ENCODE data around the gene SYT1. TPM values are rescaled to one million over a fixed set of nuclear protein-coding genes. Genes with fewer than 3 reads are reported as not detected.

Gene SYT1
- total RNA-seq, 1 experiment from 2014 or later = 12.9 TPM

DNA sequence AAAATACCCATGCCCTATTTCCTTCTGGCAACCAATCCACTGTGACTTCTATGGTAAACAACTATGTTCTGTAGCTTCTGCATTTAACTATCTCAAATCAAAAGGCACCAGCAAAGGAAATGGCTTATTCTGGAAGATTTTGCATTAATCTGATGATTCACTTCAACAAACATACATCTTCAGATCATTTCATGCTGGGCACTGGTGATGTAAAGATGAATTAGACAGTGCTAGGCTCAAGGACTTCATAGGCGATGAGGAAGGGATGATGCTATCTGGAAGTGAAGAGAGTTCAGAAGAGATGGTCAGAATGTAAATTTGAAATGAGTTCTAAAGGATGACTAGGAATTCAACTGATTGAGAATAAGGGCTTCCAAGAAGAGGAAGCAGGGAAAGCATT lies 462.9 kb downstream of the SYT1 start:
- no peak for DNase-seq (ENCODE audit: extremely low read depth, low read depth)

DNA sequence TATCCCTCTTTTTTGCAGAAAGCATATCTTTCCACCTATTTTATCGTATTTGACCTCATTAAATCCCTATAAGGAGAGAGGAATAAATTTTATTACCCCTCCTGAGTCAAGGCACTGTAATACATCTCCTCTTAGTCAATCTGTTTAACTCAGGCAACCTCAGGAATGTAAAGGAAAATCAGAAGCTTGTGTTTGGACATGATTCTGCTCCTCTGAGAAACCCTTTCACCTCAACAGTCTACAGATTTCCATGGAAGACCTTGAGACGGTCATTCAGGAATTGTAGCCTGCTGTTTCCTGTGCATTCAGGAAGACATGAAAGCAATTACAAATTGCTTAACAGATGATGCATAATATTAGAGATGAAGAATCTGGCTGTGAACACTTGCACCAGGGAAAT lies 465.4 kb downstream of the SYT1 start:
- no peak for DNase-seq (ENCODE audit: extremely low read depth, low read depth)

DNA sequence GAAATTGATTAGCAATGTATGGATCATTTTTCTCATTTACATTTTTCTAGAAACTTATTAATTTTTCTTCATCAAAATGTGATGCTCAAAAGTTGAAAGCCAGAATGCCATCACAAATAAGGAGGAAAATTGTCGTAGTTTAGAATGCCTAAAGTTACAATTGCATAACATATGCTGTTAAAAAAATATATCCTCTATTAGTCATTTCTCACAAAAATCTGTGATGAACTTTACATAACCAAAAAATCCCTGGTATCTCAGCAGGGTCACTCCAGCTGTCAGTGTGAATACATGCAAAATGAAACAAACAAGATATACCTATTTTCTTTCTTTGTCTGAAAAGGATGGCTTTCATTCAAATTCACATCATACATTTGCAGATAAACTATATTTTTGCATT lies 467.3 kb downstream of the SYT1 start:
- no peak for DNase-seq (ENCODE audit: extremely low read depth, low read depth)

DNA sequence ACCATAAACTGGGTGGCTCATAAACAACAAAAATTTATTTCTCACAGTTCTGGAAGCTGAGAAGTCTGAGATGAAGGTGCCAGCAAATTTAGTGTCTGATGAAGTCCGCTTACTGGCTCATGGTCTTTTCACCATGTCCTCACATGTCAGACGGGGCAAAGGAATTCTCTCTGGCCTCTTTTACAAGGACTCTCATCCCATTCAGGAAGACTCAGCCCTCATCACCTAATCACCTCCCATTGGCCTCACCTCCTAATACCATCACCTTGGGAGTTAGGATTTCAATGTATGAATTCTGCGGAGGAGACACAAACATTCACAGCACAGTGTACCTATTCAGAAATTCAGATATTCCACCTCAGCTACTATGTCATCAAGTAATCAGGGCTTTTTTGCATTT lies 468.6 kb downstream of the SYT1 start:
- no peak for DNase-seq (ENCODE audit: extremely low read depth, low read depth)

DNA sequence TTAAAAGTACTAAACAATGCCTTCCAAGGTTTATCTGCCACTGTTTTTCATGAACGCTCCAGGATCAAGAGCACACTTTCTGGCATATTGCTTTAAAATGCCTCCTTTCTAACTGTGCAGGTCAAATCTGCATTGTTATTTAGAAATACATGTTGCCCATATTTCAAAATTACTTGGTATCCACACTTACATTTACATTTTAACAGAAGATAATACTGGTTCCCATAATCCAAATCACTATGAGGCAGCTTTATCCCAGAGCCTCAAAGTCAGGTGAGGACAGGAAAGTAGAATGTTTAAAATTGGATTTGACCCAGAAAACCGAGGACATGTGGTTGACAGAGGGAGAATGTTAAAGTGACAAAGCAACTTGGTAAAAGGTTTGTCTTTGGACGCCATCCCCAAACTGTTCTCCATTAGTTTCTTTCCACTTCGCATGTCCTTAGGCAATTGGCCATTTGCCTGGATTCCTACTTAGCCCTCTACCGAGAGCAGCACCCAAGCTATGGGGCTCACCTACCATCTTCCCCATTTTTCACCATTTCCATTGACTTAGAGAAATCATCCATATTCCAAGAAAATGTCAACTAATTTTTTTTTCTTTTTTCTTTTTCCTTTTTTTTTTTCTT lies 473.2 kb downstream of the SYT1 start:
- DNase-seq (ENCODE audit: extremely low read depth, low read depth) = no peak

DNA sequence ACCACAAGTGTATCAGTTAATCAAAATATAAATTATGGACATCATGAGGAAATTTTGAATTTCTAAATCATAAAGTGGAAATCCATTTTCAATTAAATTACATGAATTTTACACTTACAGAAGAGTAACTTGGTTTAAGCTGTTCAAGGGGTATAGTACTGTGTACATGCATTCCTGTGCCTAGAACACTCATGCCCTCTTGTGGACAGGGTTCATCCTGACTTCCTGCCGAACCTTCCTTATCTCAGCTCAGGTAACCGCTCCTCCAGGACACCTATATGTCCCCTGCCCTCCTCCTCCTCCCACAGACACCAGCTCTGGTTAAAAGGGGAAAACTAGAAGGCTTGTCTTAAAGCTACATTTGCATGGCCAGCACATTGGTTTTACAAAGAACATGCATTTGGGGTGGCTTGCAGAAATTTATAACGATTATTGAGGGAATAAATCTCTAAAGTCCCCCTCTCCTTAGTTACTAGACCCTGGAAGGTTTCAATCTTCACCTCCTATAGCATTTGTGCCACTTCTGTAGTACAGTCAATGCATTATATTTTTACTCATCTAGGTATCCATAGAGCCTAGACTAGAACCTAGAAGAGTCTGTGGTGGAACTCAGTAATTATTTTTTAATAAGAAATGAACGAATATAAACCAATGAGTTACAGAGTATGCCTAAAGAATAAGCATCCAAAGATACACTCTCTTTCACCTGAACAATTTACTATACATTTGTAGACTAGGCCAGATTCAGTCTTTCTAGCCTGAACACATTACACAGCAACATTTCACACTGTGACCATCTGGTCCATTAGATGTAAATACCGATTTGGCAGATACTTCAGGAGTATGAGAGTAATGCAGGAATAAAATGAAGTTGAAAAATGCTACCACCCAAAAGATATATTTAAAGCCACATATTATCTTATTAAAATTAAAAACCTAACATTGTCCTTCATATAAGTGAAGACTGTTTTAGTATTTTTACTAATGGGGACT lies 480.6 kb downstream of the SYT1 start:
- peak; percentile 53 for DNase-seq (ENCODE audit: extremely low read depth, low read depth)

DNA sequence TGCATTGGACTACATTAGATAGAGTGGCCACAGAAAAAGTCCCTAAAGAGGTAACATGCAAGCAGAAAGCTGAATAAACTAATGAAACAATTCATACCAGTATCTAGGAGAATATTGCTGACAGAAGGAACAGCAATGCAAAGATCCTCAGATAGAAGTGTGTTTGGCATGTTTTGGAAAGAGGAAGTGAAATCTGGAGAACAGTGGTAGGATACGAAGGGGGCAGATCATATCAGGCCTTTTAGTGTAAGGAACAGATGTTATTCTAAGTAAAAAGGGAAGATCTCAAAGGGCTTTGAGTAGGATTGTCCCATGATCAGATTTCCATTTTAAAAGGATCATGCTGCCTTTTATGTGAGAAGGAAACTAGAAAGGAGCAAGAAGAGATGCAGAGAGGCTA lies 483.3 kb downstream of the SYT1 start:
- no peak for DNase-seq (ENCODE audit: extremely low read depth, low read depth)

DNA sequence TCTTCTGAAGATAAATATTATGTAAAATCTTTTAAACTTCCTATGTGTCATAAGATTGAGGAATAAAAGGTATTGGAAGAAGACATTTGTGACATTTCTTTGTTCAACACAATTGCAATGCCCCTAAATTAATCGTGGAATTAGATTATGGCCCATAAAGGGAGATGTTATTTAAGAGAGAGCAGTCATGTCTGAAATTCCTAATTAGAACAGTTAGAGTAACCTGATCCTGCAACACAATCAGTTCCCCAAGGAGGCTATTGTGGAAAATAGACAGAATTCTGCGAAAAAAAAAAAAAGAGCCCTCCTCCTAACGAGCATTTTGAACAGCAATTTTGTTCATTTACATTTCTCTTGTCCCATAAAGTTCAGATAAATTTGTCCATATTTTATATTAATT lies 486.7 kb downstream of the SYT1 start:
- no peak for DNase-seq (ENCODE audit: extremely low read depth, low read depth)

DNA sequence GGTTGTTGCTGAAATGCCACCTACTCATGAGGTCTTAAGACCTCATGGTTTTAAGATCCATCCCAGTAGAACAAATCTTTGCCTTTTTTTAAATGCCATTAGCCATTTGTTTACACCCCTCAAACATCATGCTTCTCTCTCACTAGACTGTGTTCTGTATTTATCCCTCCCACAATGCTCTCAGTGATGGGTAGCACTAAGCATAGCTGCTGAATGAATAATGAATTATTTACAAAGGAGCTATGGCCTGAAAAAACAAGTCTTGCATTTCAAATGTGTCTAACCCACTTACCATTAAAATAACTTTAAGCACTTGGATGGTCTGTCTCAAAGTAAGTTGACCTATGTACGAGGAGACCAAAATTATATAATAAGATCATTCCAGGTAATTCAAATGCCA lies 491.6 kb downstream of the SYT1 start:
- no peak for DNase-seq (ENCODE audit: extremely low read depth, low read depth)

DNA sequence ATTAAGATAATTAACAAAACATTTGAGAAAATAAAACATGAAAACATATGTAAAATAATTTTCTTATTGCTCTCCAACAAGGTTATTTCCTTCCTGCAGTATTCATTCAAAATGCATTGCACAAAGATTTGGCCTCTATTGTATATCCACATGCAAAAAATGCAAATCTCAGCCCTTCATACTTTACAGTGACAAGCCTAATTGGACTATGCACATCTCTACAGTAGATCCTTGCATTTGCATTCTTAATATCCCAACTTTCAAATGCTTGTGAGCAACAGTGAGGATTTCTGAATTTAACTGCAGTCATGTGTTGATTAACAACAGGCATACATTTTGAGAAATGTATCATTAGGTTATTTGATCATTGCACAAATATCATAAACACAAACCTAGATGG lies 492.5 kb downstream of the SYT1 start:
- DNase-seq (ENCODE audit: extremely low read depth, low read depth) = no peak

DNA sequence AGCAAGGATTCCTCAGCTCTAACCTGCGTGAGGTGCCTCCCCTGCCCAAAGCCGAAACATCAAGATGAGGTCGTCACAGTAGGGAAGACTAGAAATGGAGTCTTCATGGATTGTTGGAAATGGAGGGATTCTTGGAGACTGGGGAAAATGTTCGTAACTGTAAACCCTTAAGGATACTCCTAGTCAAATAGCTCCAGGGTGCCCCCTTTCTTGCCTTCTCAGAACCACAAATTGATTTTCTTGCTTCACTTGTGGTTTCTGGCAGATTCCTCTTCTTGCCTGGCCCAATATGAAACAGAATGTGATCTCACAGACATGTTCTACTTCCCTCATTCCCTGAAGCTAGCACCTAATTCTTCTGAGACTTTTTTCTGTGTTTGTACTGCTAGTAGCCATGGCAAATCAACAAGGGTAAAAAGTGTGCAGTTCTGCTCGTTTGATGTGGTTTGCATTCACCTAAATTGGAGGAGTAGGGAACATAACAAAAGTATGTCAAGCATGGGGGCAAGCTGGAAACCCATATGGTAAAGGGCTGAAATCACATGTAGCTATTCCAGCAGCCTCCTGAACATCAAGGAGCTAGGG lies 494.2 kb downstream of the SYT1 start:
- no peak for DNase-seq (ENCODE audit: extremely low read depth, low read depth)

DNA sequence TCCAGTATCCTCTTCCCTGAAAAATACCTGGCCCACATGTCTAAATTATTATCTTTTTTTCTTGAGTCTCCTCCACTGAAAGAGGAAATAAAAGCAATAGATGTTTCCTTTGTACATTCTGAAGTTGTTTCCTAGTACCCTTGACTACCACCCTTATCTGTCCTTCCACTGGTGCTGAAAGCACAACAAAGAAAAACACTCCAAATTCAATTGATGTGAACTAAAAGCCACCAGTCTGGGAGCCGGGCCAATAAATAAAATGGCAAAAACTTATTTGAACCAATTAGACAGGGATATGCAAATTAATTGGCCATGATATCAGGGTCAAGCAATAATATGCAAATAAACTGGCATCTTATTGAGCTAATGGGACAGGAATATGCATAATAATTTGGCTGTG lies 495.7 kb downstream of the SYT1 start:
- DNase-seq (ENCODE audit: extremely low read depth, low read depth) = no peak

DNA sequence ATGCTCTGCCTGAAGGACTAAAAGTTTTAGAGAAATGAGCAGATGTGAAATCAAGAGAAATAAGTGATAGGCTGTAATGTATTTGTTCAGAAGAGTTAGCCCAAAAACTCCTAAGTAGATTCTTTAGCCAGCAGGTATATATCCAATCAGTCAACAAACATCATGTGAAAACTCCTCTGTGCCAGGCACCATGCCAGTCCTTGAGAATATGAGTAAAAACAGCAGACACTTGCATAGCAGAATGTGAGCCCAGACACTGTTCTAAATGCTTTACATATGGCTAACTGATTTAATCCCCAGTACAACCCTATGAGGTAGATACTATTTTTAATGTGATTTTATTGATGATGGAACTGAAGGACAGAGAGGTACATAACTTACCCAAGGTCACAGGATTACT lies 496.4 kb downstream of the SYT1 start:
- no peak for DNase-seq (ENCODE audit: extremely low read depth, low read depth)

DNA sequence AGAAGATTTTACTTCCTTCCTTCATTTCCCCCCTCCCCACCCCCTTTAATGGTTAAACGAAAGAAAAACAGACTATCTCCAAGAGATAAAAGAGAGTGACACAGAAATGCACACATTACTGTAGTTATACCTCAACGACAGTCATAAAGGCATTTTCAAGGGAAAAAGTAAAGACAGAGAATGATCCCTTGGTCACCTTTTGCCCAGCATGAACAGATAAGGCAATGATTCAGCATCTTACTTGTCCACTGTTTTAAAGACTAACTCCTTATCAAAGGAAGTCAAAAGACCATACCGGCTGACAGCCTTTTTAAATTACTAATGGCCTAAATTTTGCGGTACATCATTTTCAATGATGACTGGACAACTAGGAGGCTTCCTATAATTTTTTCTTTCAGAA lies 499.6 kb downstream of the SYT1 start:
- DNase-seq (ENCODE audit: extremely low read depth, low read depth) = no peak

DNA sequence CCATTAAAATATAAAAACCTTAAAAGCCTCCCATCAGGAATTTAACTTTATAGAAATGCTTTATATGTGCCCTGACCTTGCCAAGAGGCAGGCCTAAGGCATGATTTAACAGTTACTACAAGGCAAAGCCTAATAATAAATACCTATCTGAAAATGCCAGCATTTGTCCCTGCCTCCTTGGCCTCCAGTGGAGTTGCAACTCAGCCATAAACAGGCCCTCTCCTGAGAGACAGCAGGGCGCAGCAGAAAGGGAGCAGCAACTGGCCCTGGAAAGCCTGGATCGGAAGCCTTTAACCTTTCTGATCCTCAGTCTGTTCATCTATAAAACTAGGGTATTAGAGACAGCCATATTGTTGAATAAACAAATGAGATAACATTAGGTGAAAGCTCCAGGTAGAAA lies 501.8 kb downstream of the SYT1 start:
- no peak for DNase-seq (ENCODE audit: extremely low read depth, low read depth)

DNA sequence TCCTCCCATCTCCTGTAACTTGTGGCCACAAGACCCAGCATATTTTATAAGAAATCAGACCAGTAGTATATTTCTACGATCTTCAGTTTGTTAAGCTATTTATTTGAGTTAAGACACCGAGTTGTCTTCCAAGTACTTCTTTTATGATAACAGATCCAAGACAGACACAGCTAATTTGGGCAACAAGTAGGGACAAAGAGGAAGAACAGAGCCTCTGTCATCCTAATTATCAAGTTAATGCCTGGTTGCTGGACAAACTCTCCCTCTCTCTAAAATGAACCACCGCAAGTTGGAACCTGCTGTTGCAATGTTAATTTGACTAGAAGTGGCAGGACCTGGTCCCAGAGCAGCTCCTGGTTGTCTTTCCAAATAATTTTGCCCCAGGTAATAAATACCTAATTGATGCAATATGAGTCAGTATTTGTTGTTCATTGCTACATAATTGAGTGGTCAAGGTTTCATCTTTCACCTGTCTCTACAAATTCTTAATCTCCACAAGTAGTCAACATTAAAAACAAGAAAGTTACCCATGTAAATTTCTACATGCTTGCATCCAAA lies 502.5 kb downstream of the SYT1 start:
- DNase-seq (ENCODE audit: extremely low read depth, low read depth) = no peak

DNA sequence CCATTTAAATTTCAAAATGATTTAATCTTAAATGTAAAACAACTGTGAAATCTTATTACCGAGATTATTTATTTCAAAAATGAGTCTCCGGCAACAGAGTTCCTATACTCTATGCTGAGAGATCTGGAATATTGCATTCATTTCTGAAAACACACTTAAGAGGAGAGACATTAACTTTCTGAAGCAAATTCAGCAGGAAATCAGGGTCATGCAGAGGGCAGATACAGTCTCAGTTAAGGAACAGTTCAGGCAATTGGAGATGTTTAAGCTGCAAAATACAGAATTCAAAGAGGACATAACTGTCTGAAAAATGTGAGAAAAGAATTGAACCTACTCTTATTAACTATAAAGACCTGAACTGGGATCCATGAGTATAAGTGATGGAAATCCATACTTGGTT lies 505.4 kb downstream of the SYT1 start:
- no peak for DNase-seq (ENCODE audit: extremely low read depth, low read depth)

DNA sequence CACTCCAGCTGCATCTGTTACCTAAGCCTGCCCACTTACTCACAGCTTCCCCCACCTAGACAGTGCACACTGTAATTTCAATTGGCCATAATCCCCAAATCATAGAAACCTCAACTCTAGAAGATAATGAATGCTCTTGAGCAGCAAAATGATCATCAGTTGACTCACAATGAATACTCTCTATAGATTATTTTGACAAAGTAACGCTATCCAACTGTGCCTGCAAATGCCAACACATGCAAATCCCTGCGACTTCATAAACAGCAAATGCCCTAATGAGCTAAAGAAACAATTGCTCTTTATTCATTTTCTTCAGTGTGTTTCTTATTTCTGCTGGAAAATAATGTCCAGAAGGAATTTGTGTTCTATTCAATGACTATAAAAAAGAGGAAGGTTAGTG lies 506.7 kb downstream of the SYT1 start:
- DNase-seq (ENCODE audit: extremely low read depth, low read depth) = no peak

DNA sequence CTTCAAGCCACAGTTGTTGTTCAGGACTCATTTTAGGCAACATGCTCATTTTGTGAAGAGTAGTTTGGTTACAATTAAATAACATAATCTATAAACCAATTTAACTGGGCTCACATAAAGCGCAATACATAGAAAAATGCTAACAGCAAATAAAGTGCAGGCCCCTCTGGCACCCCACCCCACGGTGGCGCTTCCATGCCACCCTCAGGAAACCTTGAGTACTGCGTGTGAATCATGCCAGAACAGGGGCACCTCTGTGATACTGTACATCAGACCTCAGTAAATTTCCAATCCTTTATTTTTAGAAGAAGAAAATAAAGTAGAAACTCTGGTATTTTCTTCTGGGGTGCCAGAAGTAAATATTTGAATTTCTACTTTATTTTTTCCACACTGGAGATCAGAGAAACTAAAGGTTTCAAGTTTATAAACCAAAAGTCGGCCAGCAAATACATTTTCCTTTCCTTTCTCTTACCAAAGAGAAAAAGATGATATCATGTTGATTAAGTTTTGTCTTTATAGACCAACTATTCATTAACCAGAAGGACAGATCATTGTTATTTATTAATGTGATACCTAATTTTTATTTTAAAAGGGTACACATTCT lies 509.4 kb downstream of the SYT1 start:
- peak; percentile 35 for DNase-seq (ENCODE audit: extremely low read depth, low read depth)

DNA sequence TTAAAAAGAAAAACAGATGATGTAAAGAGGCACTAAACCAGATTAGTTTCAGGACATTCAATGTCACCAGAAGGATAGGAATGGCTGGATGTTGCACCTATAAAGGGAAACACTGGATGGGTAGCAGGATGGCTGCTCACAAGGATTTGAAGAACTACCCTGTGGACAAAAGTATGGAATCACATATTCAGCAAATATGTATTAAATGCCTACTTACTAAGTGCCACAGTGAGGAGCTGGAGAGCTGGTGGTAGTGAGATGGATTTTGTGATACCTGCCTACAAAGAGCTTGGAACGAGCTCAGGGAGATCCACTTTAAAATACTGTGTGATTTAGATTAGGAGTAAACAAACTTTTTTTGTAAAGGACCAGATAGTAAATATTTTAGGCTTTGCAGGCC lies 510.0 kb downstream of the SYT1 start:
- no peak for DNase-seq (ENCODE audit: extremely low read depth, low read depth)

DNA sequence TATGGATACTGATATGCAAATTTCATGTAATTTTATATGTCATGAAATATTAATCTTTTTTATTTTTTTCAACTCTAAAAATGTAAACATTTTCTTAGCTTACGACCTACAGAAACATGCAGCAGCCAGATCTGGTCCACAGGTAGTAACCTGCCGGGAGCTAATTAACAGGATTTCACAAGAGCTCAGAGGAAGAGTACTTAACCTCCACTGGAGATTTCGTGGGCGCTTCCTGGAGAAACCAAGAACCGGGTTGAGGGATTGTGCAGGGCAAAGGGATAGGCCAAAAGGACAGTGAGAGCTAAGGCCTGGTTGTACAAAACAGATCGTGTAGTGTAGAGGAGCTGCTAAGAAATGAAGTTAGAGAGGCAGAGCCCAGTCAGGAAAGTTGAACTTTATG lies 510.5 kb downstream of the SYT1 start:
- no peak for DNase-seq (ENCODE audit: extremely low read depth, low read depth)

Data from NCI-H460 (cell line).